GM19025 (cell line): ENCODE data around the gene OTX1.
"Not testable (repeated sequence)": the region's sequence is repeated elsewhere in the genome, so short reads cannot be mapped to it uniquely, and the experiment has no call there.

Source experiments
- ATAC-seq: cut with Tn5 transposase; IDR thresholded peaks from one replicate; pipeline ENCODE4 v1.9.1; 2021; ENCODE audit warnings: mild to moderate bottlenecking, low read depth, moderate library complexity; ENCODE audit not compliant: unreplicated experiment

The OTX1 gene

GRCh38 chr2:63058144-63058920 is 7.7 kb downstream of the OTX1 start:
- ATAC-seq, result no peak

GRCh38 chr2:63058921-63059792 is 8.5 kb downstream of the OTX1 start:
- no peak for ATAC-seq

- no peak for ATAC-seq
Measured at GRCh38 chr2:63059793-63060471, 9.3 kb downstream of the OTX1 start.

- ATAC-seq, result no peak
Measured at GRCh38 chr2:63060472-63060991, 9.9 kb downstream of the OTX1 start.

- ATAC-seq, result no peak
Measured at GRCh38 chr2:63064197-63064596, 13.6 kb downstream of the OTX1 start.

- ATAC-seq, result no peak
Measured at GRCh38 chr2:63064661-63065060, 14.0 kb downstream of the OTX1 start.

- no peak for ATAC-seq
Measured at GRCh38 chr2:63066265-63066664, 15.6 kb downstream of the OTX1 start.

- no peak for ATAC-seq
Measured at GRCh38 chr2:63066838-63067237, 16.2 kb downstream of the OTX1 start.

- no peak for ATAC-seq
Measured at GRCh38 chr2:63071664-63072063, 21.0 kb downstream of the OTX1 start.

- ATAC-seq, result no peak
Measured at GRCh38 chr2:63073994-63074393, 23.4 kb downstream of the OTX1 start.

GRCh38 chr2:63074399-63074798 is 23.8 kb downstream of the OTX1 start:
- ATAC-seq, result not testable (repeated sequence)

GRCh38 chr2:63078852-63079606 is 28.4 kb downstream of the OTX1 start:
- no peak for ATAC-seq

- no peak for ATAC-seq
Measured at GRCh38 chr2:63081404-63081803, 30.8 kb downstream of the OTX1 start.

GRCh38 chr2:63086687-63087086 is 36.1 kb downstream of the OTX1 start:
- ATAC-seq, result no peak

GRCh38 chr2:63092401-63092800 is 41.8 kb downstream of the OTX1 start:
- ATAC-seq, result no peak

- ATAC-seq, result no peak
Measured at GRCh38 chr2:63092857-63093256, 42.2 kb downstream of the OTX1 start.

GRCh38 chr2:63093502-63093901 is 42.9 kb downstream of the OTX1 start:
- ATAC-seq, result no peak

- no peak for ATAC-seq
Measured at GRCh38 chr2:63096491-63096890, 45.9 kb downstream of the OTX1 start.

GRCh38 chr2:63099032-63099431 is 48.4 kb downstream of the OTX1 start:
- no peak for ATAC-seq

GRCh38 chr2:63101954-63102353 is 51.3 kb downstream of the OTX1 start:
- ATAC-seq, result no peak
